Measurements from ENCODE around the gene TSC2.
A peak's percentile ranks its signal among the peaks of the same experiment; 100 is the strongest.
"Not testable (repeated sequence)": the region's sequence is repeated elsewhere in the genome, so short reads cannot be mapped to it uniquely, and the experiment has no call there.

TSC2 gene

GRCh38 chr16:2031081-2031577, 16.7 kb upstream of the TSC2 start:
- no peak for DNase-seq (ENCODE audit: low read depth, low spot score)

GRCh38 chr16:2032285-2033056, 15.3 kb upstream of the TSC2 start:
- no peak for TF ChIP-seq CTCF (IDR thresholded peaks at IDR 0.05; ENCODE audit: low read depth, low read length)
- no peak overlapping the region for H3K4me3 ChIP-seq (ENCODE audit: low read depth, low read length)
- in situ Hi-C loops (cut with HindIII; ENCODE audit: low sequenced_read_pairs), result no loop called here
- DNase-seq (ENCODE audit: low read depth, low spot score), result no peak

More at GRCh38 chr16:2031081-2031577, 16.7 kb upstream of the TSC2 start:
- no peak for TF ChIP-seq CTCF (IDR thresholded peaks at IDR 0.05; ENCODE audit: low read depth, low read length)
- no peak overlapping the region for H3K4me3 ChIP-seq (ENCODE audit: low read depth, low read length)
- in situ Hi-C loops (cut with HindIII; ENCODE audit: low sequenced_read_pairs), result no loop called here

- no peak for TF ChIP-seq CTCF (IDR thresholded peaks at IDR 0.05; ENCODE audit: low read depth, low read length)
- in situ Hi-C loops (cut with HindIII; ENCODE audit: low sequenced_read_pairs), result no loop called here
- H3K4me3 ChIP-seq (ENCODE audit: low read depth, low read length), result peak overlapping the region; percentile 28
- DNase-seq (ENCODE audit: low read depth, low spot score), result peak; percentile 66
These were observed 14.5 kb upstream of the TSC2 start for GRCh38 chr16:2033057-2033908.

GRCh38 chr16:2033909-2034695, 13.7 kb upstream of the TSC2 start:
- H3K4me3 ChIP-seq (ENCODE audit: low read depth, low read length), result peak overlapping the region; percentile 28
- peak; percentile 22 for DNase-seq (ENCODE audit: low read depth, low spot score)
- in situ Hi-C loops (cut with HindIII; ENCODE audit: low sequenced_read_pairs), result not testable (repeated sequence)

GRCh38 chr16:2034696-2035430, 12.9 kb upstream of the TSC2 start:
- in situ Hi-C loops (cut with HindIII; ENCODE audit: low sequenced_read_pairs), result no loop called here
- no peak overlapping the region for H3K4me3 ChIP-seq (ENCODE audit: low read depth, low read length)
- TF ChIP-seq CTCF (IDR thresholded peaks at IDR 0.05; ENCODE audit: low read depth, low read length), result no peak
- DNase-seq (ENCODE audit: low read depth, low spot score), result no peak

GRCh38 chr16:2035431-2036199, 12.2 kb upstream of the TSC2 start:
- DNase-seq (ENCODE audit: low read depth, low spot score), result peak; percentile 93
- in situ Hi-C loops (cut with HindIII; ENCODE audit: low sequenced_read_pairs), result no loop called here
- no peak for TF ChIP-seq CTCF (IDR thresholded peaks at IDR 0.05; ENCODE audit: low read depth, low read length)
- H3K4me3 ChIP-seq (ENCODE audit: low read depth, low read length), result no peak overlapping the region

Measured in astrocyte of the spinal cord (primary cell).